Epithelial cell of proximal tubule (primary cell): ENCODE data around the gene SERPINB10. TPM values are rescaled to one million over a fixed set of nuclear protein-coding genes. Genes with fewer than 3 reads are reported as not detected.

Experiments
- DNase-seq: peaks from one replicate; pipeline ENCODE4 v3.0.0-alpha.2; 2011; ENCODE audit warnings: low read depth
- H3K4me3 ChIP-seq: 2 replicates; pipeline ENCODE4 v1.5.1; 2011; ENCODE audit warnings: low read depth, mild to moderate bottlenecking, low read length
- CTCF ChIP-seq: conservative IDR thresholded peaks from 2 replicates; pipeline ENCODE4 v1.5.1; 2012; ENCODE audit warnings: low read depth, mild to moderate bottlenecking, low read length
- total RNA-seq: library from RNA; depleted of rRNA; stranded (reverse); fragments of >200 nt; gene quantifications from 2 replicates; pipeline ENCODE4 v1.2.3, GENCODE V29; 2015

The SERPINB10 gene
- total RNA-seq, 1 donor from 2014 or later, result 0.98 TPM

- H3K4me3 ChIP-seq, result peak overlapping the region; percentile 83
- DNase-seq, result no peak
- TF ChIP-seq CTCF, result no peak
These were observed 63.0 kb downstream of the SERPINB10 start for GRCh38 chr18:63970809-63971205.

- H3K4me3 ChIP-seq, result peak overlapping the region; percentile 83
- DNase-seq, result no peak
- TF ChIP-seq CTCF, result no peak
These were observed 63.7 kb downstream of the SERPINB10 start for GRCh38 chr18:63971320-63972001.

GRCh38 chr18:63972002-63972376 lies 64.2 kb downstream of the SERPINB10 start:
- H3K4me3 ChIP-seq, result no peak overlapping the region
- no peak for DNase-seq
- TF ChIP-seq CTCF, result no peak

- DNase-seq, result no peak
- TF ChIP-seq CTCF, result peak; percentile 53
These were observed 67.2 kb downstream of the SERPINB10 start for GRCh38 chr18:63974991-63975390.

GRCh38 chr18:63975628-63976027 lies 67.9 kb downstream of the SERPINB10 start:
- no peak for DNase-seq
- no peak for TF ChIP-seq CTCF
- no peak overlapping the region for H3K4me3 ChIP-seq

More at GRCh38 chr18:63974991-63975390, 67.2 kb downstream of the SERPINB10 start:
- no peak overlapping the region for H3K4me3 ChIP-seq

- H3K4me3 ChIP-seq, result no peak overlapping the region
- DNase-seq, result no peak
- no peak for TF ChIP-seq CTCF
These were observed 69.3 kb downstream of the SERPINB10 start for GRCh38 chr18:63977040-63977439.

GRCh38 chr18:63979409-63979920 lies 71.7 kb downstream of the SERPINB10 start:
- DNase-seq, result no peak
- TF ChIP-seq CTCF, result peak; percentile 94
- peak overlapping the region; percentile 12 for H3K4me3 ChIP-seq
